GM21717 (cell line): Measurements from ENCODE around the gene DDX54.
"Not testable (repeated sequence)": the region's sequence is repeated elsewhere in the genome, so short reads cannot be mapped to it uniquely, and the experiment has no call there.

Experiments used
- ATAC-seq: cut with Tn5 transposase; IDR thresholded peaks from one replicate; pipeline ENCODE4 v1.9.1; 2021; ENCODE audit warnings: mild to moderate bottlenecking, moderate library complexity; ENCODE audit not compliant: unreplicated experiment

Gene DDX54

DNA sequence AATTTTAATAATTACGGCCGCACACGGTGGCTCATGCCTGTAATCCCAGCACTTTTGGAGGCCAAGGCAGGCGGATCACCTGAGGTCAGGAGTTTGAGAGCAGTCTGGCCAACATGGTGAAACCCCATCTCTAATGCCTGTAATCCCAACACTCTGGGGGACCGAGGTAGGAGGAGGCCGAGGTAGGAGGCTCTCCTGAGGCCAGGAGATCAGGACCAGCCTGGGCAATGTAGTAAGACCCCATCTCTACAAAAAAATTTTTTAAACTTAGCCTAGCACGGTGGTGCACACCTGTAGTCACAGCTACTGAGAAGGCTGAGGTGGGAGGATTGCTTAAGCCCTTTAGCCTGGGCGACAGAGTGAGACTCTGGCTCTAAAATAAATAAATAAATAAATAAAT lies 41.3 kb downstream of the DDX54 start:
- ATAC-seq, result no peak

DNA sequence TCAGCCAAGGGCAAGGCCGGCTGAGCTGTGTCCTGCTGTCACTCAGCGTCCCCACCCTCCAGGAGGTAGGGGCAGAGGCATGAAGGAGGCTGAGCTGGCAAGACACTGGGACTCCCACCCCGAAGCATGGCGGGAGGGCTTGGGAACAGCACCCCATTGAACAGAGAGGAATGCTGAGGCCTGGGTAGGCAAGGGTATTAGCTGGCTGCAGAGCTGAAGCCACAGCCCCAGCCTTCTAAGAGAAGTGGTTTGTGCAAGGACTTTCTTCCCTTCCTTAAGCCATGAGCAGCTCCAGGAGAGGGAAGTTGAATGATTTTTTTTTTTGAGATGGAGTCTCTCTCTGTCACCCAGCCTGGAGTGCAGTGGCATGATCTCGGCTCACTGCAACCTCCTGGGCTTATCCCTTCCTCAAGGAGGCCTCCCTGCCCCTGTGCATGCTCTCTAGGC lies 42.4 kb downstream of the DDX54 start:
- no peak for ATAC-seq

DNA sequence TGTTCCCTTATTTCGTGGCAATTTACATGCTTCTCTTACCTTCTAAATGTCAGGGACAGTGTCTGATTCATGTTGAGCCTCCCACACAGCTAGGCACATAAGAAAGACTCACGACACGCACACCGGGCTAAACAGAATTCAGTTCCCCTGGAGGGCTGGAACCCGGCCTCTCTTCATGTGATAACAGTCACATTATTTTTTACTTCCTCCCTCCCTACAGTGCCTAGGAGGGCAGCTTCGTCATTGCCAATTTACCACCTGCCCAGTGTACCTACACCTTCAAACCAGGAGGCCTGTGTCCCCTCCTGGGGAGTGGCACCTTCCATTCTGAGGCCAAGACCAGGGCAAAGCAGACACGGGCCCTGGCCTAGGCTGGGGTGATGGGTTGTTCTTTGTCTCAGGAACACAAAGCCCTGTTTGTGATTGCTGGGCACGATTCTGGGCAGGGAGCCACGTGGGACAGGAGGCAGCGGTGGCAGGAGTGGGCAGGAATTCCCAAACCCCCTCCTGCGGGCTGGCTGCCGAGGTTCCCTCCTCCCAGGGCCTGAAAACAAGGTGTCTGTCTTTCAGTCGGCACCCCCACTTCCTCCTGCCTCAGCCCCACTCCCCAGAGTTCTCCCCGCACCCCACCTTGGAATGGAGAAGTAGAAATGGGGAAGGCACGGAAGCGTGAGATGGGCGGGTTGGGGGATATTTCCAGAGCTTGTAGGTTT lies 42.9 kb downstream of the DDX54 start:
- no peak for ATAC-seq

DNA sequence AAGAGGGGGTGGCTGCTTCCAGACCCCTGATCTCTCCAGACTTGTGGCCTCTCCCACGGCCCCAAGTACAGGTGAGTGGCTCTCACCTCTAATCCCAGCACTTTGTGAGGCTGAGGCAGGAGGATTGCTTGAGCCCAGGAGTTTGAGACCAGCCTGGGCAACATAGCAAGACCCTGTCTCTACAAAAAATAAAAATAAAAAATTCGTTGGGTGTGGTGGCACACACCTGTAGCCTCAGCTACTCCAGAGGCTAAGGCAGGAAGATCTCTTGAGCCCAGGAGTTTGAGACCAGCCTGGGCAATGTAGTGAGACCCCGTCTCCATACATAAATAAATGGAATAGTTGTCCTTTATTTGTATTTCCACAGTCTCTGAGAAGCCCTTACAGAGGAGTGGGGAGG lies 43.6 kb downstream of the DDX54 start:
- not testable (repeated sequence) for ATAC-seq

DNA sequence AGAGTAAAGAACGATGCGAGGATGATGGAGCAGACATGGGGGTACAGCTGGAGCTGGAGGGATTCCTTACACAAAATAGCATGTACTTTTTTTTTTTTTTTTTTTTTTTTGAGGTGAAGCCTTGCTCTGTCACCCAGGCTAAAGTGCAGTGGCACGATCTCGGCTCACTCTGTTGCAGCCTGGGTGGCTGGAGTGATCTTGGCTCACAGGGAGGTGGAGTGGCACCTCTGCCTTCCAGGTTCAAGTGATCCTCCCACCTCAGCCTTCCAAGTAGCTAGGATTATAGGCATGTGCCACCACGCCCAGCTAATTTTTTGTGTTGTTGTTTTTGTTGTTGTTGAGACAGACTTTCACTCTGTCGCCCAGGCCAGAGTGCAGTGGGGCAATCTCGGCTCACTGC lies 44.6 kb downstream of the DDX54 start:
- no peak for ATAC-seq

DNA sequence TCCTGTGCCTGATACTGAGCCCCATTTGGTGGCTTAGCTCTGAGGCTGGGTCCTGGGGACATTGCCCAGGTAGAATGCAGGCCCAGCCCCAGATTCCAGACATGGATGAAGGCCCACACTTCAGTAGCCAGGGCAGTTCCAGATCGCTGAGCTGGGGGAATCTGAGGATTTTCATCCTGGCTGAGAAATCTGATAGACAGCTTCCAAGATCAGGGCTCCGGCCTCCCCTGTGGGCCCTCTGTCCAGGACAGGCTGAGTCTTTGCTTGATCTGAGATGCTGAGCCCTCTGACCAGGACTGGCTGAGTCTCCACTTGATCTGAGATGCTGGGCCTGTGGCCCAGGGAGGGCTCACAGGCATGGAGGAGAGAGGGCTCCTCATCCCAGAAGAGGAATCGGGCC lies 46.5 kb downstream of the DDX54 start:
- ATAC-seq, result no peak

DNA sequence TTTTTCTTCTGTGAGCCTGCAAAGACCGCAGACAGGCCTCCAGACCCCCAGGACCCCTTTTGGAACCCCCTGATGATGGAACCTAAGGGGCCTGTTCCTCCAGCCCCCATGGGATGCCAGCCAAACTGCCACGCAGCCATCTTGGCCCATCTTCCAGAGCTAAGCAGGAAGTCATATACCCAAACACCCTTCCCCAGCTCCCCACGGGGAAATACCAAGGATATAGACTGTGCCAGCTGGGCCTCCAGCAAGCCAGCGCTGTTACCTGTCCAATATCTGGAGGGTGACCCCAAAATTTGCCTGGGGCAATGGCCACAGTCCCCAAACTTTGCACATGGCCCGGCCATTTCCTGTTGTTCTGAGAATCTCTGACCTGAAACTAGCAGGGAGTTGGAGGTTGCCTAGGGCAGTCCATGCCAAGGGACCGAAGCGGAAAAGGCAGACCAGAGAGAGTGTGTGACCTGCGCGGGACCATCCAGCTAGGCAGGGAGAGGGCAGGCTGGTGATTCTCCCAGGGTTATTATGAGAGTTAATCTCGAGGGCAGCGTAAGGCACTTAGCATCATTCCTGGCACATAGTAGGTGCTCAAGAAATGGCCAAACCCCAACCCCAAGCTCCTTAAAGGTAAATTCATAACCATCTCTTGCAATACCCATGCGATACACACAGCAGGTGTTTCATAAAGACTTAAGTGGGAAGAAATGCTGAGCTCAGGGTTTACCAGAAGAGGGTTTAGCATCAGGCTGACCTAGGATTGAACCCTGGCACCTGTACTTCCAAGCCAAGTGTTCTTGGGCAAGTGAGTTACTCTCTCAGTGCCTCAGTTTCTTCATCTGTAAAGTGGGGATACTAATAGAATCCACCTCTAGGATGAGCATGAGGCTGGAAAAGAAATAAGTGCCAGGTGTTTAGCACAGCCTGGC lies 47.2 kb downstream of the DDX54 start:
- no peak for ATAC-seq

DNA sequence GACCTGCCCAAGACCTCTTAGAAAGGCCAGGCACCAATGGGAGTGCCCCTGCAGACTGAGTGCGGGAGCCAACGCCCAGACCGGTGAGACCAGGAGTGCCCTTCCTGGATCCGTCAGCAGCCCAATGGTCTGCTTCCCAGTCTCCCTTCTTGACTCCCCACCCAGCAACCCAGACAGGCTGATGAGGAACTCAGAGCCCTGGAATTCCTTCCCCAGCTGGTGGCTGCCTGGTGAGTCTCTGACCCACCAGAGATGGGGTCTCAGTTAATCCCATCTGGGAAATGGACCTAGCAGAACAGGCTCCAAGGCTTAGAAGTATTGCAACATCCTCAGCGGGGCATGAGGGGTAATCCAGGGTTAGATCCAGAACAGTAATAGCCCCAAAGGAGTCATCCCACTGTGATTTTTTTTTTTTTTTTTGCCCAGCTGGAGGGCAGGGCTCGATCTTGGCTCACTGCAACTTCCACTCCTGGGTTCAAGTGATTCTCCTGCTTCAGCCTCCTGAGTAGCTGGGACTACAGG lies 48.2 kb downstream of the DDX54 start:
- ATAC-seq, result no peak

DNA sequence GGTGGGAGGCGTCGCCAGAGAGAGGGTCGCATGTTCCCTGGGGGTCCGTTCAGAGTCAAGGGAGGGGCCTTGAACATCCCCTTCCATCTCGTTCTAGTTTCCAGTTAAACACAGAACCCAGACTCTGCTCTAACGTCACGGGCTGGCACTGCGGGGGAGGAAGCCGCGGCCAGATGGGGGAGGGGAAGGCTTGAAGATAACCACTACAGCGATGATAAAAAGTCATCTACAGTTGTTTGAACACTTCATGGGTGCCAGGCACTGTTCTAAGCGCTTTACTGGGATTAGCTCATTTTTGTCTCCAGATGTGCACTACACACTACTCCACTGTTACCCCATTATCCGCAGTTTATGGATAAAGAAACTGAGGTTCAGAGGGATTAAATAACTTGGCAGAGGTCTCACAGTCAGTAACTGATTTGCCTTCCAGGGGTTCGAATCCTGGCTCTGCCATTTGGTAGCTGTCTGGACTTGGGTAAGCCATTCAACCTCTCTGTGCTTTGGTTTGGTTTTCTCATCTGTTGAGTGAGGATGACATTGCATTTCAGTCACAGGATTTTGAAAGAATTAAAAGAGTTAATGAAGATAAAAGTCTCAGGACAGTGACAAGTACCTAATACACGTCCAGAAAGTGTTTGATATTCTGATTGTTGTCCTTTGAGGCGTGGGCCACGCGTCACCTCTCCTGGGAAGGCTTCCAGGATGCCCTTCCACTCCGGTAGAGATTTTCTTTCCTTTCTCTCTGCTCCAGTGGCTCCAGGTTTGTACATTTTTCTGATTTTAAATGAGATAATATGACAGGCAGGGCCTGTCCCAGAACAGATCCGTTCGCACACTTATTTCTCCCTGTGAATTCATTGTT lies 48.9 kb downstream of the DDX54 start:
- ATAC-seq, result no peak

DNA sequence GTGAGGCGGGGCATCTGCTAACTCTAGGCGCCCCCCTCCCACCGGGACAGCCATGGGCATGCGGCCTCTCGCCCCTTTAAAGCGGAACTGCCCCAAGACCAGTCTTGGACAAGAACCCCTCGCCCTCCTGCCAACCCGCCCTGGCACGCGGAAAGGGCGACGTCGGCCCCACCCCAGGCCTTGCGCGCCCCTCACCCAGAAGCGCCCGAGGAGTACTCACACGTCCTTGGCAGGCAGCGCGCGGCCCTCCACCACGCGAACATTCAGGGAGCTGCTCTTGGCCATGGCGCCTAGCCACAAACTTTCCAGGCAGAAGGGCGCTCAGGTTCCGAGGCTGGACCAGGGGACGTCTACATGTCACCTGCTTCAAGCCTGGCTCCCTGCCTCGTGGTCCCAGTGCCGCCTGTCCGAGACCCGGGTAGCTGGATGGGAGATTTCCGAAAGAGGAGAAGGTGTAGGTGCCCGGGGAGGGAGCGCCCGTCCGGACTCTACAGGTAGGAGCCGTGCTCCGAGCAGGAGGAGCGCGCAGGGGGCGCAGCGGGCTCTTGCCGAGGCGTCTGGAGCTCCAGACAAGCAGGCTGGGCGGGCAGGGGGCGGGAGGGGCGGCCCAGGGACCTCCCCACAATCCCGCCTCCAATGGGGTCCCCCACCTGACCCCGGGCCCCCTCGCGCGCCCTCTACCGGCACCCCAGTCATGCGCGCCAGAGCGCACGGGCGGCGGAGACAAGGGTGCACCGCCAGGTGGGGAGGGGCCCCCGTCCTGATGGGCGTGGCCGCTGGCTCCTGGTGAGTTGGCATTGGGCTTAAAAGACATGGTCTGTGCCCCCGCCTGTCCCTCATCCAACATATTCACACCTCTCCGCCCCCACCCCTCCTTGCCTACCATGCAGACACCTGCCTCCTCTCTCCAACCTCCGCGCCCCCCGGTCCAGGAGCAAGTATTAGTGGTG lies 49.8 kb downstream of the DDX54 start, which contains the start of gene RASAL1:
RASAL1 (minus strand) TSS at position 584 of the 950 bp plus-strand sequence; CDS start at position 285, 299 bp downstream.
- no peak for ATAC-seq

DNA sequence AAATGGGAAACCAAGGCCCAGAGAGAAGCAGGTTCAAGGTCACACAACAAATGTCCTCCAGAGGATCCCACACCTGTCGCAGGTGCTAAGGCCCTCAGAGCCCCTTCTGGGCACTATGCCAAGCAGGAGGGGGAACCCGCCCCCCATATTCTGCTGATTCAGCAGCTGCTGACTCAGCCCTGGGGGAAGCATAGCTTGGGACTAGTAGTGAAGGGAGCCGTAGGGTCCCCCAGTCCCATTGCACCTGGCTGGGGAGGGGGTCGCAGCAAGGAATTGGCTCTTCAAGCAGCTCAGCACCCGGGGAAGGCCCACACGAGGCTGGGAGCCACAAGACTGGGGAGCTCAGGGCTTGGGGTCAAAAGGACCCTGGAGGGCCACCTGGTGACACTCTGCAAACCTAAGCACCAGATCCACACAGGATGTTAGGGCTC lies 50.7 kb downstream of the DDX54 start:
- no peak for ATAC-seq

DNA sequence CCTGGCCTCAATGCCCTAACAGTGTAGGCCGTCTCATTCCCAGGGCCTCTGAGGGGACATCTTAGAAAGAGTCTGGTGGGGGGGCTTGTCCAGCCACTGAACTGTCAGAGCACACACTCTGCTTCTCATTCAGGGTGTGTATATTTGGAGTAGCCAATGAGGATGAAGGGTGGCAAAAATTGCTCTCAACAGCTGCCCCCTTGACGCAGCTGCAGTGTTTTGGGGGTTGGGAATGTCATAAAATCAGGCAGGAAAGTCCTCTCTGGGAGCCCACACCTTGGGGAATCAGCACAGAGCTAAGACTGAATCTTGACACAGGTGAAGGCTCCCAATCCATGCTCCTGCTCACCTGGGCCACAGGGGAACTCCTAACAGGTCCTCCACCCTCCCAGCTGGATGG lies 51.2 kb downstream of the DDX54 start:
- ATAC-seq, result no peak

DNA sequence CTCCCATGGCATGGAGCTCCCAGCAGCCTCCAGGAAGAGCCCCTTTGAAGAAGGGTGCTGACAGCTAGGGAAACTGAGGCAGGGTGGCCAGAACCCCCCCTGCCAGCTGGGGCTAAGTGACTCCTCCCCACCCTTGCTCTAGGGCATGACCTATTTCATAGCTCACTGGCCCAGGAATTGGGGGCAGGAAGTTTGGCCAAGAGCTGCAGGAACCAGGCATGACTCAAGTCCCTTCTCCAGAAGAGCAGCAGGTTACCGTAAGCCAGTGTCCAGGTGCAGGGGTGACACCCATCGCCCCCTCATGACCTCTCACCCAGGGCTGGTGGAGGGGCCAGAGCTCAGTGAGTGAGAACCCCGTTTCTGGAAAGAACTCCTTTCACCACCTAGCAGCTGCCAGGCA lies 51.6 kb downstream of the DDX54 start:
- no peak for ATAC-seq

DNA sequence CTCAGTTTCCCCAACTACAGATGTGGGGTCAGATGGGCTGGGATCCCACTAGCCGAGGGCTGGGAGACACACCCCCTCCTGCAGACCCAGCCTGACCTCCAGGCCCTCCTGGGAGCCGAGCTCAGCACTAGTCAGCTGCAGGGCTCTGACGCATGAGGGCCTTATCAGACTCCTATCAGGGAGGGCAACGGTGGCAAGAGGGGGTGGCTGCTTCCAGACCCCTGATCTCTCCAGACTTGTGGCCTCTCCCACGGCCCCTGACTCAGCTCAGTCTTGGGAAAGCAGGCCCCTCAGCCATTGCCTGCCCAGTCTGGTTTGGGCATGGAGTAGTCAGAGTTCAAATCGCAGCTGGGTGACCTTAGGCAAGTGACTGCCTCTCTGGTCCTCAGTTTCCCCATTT lies 52.2 kb downstream of the DDX54 start:
- no peak for ATAC-seq

DNA sequence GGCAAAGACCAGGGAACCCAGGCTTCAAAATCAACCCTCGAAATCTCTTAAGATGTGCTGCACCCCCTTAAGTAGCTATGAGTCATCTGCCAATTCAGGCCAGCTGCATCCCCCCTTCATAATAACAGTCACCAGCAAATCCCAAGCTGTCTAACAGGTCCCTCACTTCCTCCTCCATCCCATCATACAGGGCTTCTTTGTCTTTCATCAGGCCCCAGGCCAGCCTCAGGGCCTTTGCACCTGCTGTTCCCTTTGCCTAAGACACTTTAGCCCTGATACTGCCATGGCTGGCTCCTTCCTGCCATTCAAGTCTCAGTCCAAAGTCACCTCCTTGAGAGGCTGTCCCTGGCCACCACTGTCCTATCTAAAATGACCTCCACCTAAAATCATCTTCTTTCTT lies 53.7 kb downstream of the DDX54 start:
- ATAC-seq, result no peak

DNA sequence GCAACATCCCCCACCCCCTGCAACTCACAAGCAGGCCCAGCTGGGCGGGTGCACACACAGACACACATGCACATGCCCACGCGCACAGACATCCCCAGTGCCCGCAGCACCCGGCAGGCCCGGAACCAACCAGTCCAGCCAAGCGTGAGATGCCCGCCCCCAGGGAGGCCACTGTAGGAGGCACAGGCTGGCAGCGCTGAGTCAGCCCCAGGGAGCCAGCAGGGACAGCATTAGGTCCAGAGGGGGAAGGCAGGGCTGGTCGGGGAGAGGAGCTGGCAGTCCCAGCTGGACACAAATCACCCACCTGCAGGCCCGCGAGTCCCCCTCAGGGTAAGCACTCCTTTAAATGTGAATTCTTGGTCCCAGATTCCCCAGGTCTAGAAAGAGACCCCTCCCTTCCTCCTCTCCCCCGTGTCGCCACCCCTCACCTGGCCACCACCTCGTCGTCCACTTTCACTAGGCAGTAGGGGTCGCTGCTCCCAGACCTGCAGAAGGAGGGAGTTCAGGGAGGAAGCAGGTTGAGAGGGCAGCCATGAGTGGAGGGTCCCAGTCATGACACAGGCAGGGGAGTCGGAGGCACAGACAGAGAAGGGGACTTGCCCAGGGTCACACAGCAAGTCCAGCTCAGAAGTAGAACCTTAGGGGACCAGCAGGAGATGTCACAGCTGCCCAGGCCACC lies 54.7 kb downstream of the DDX54 start:
- no peak for ATAC-seq

DNA sequence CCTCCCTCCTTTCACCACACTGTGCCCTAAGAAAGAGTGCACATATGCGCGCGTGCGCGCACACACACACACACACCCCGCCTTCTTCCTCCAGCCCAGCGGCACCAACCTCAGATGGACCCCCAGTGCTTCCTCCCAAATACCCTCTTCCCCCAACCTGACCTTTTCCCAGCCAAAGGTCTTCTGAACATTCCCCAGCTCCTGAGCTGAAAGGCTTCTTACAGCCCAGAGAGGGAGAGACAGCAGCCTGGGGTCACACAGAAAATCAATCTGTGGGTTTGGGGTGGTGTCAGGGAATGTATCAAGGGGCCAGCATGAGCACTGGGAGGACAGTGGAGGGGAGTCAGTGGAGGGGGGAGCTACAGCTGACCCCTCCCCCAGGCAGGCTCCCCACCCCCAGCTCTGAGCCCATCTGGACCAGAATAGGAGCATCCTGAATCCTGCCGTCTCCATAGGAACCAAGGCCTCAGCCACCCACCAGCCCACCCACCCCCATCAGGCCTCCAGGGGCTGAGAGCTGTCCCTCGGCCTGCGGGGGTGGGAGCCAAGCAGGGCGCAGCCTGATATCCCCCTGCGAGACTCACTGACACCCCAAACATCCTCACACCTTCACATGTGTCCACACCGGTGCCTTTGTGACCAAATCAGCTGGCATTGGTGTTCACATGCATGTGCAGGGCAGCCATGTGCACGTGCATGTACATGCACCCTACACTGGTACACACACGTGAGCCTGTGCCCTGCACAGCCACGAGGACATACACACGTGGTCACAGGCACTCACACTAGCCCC lies 55.4 kb downstream of the DDX54 start:
- no peak for ATAC-seq
